Measurements from ENCODE around the gene ABCC11. TPM values are rescaled to one million over a fixed set of nuclear protein-coding genes. Genes with fewer than 3 reads are reported as not detected.

Gene ABCC11
- polyA plus RNA-seq, 2 of the 4 experiments (the other 2 are of a cell fraction), result 0.19 to 0.21 TPM

- 75% methylated on average over 2 of the region's 2 CpGs for WGBS (ENCODE audit: missing lambda C conversion rate)
- TF ChIP-seq MAZ (IDR thresholded peaks at IDR 0.05; ENCODE audit: borderline replicate concordance, low read depth, low read length) (no peak), TFCP2L1 (CRISPR knock-in tag; IDR thresholded peaks at IDR 0.05) (no peak), ATOH8 (CRISPR knock-in tag; IDR thresholded peaks at IDR 0.05; ENCODE audit: low read depth) (no peak), JUNB (IDR thresholded peaks at IDR 0.05) (no peak), FOSB (CRISPR knock-in tag; IDR thresholded peaks at IDR 0.05) (no peak), ELK1 (IDR thresholded peaks at IDR 0.05; ENCODE audit: low read depth, low read length) (no peak), KDM1A (IDR thresholded peaks at IDR 0.05; ENCODE audit: low read depth) (no peak), HES2 (IDR thresholded peaks at IDR 0.05) (no peak), E2F6 (IDR thresholded peaks at IDR 0.05; ENCODE audit: borderline replicate concordance, low read depth) (no peak), MYC (IDR thresholded peaks at IDR 0.05; ENCODE audit: borderline replicate concordance, low read length) (no peak), HEYL (CRISPR knock-in tag; IDR thresholded peaks at IDR 0.05) (no peak), HOXB13 (CRISPR knock-in tag; IDR thresholded peaks at IDR 0.05; ENCODE audit: low read depth) (no peak)
- Histone ChIP-seq H3K4me2 (no peak overlapping the region), H3K4me1 (no peaks in the 10 kb centered on the region), H3K9me3 (peaks cover 3% of the 10 kb centered on the region; the same call in 1 of the 3 replicates), H3K4me3 (no peak overlapping the region), H3K27ac (no peak overlapping the region)
- ChIA-PET POLR2A (no interaction called here), CTCF (interaction anchor here (0.6 to 2.0 kb wide), 2 partner anchors 249 to 284 kb away, joined by 3 to 7 read pairs; no protein-coding TSS in a partner anchor)
- DNase-seq (ENCODE audit: low read depth in 1 of 2, low spot score in 1 of 2) (no peak), FAIRE-seq (no peak), ATAC-seq (no peak)
These were observed 45.1 kb upstream of the ABCC11 start for GRCh38 chr16:48292452-48292851.

- ChIA-PET CTCF (interaction anchor here (1.5 to 2.0 kb wide), 2 partner anchors 57 to 250 kb away, joined by 3 to 7 read pairs; no protein-coding TSS in a partner anchor), POLR2A (no interaction called here)
- peaks cover 9% of the 10 kb centered on the region for H3K9me3 ChIP-seq
- no peak overlapping the region for H3K4me3 ChIP-seq
- H3K4me1 ChIP-seq, result no peaks in the 10 kb centered on the region
- FAIRE-seq (no peak), DNase-seq (ENCODE audit: low read depth in 1 of 2, low spot score in 1 of 2) (no peak), ATAC-seq (no peak)
- no peak overlapping the region for H3K27ac ChIP-seq
- H3K4me2 ChIP-seq, result no peak overlapping the region
- 82% methylated on average over 4 of the region's 4 CpGs for WGBS (ENCODE audit: missing lambda C conversion rate)
- TF ChIP-seq BHLHE40 (IDR thresholded peaks at IDR 0.05; ENCODE audit: low read depth, low read length), result no peak
- TF ChIP-seq HEYL (CRISPR knock-in tag; IDR thresholded peaks at IDR 0.05), result no peak
- no peak for TF ChIP-seq JUNB (IDR thresholded peaks at IDR 0.05)
- TF ChIP-seq HOXA7 (CRISPR knock-in tag; IDR thresholded peaks at IDR 0.05), result no peak
- TF ChIP-seq MYC (IDR thresholded peaks at IDR 0.05; ENCODE audit: borderline replicate concordance, low read length), result no peak
- TF ChIP-seq, protein P1, sequence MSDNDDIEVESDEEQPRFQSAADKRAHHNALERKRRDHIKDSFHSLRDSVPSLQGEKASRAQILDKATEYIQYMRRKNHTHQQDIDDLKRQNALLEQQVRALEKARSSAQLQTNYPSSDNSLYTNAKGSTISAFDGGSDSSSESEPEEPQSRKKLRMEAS (IDR thresholded peaks at IDR 0.05), result no peak
- TF ChIP-seq ELK1 (IDR thresholded peaks at IDR 0.05; ENCODE audit: low read depth, low read length), result no peak
- no peak for TF ChIP-seq RCOR1 (IDR thresholded peaks at IDR 0.05; ENCODE audit: low read depth, low read length)
- TF ChIP-seq POLR2AphosphoS2 (conservative IDR thresholded peaks at IDR 0.05; ENCODE audit: low read length), result no peak
- no peak for TF ChIP-seq ZNF302 (CRISPR knock-in tag; IDR thresholded peaks at IDR 0.05)
- no peak for TF ChIP-seq NFE2L2 (conservative IDR thresholded peaks at IDR 0.05; ENCODE audit: low read length)
- no peak for TF ChIP-seq HDAC2 (IDR thresholded peaks at IDR 0.05)
- TF ChIP-seq MAFK (IDR thresholded peaks at IDR 0.05; ENCODE audit: partially characterized antibody), result no peak
- TF ChIP-seq RNF2 (IDR thresholded peaks at IDR 0.05; ENCODE audit: borderline replicate concordance, low read depth), result no peak
- TF ChIP-seq PHF8 (IDR thresholded peaks at IDR 0.05; ENCODE audit: borderline replicate concordance, low read depth), result no peak
- TF ChIP-seq JUN (IDR thresholded peaks at IDR 0.05), result no peak
- no peak for TF ChIP-seq SREBF2 (IDR thresholded peaks at IDR 0.05)
- no peak for TF ChIP-seq TP53 (CRISPR knock-in tag; IDR thresholded peaks at IDR 0.05)
- TF ChIP-seq SMC3 (IDR thresholded peaks at IDR 0.05), result no peak
These were observed 44.4 kb upstream of the ABCC11 start for GRCh38 chr16:48291754-48292153.
